G401 (cell line): ENCODE data around the gene IQSEC1. TPM values are rescaled to one million over a fixed set of nuclear protein-coding genes. Genes with fewer than 3 reads are reported as not detected.
A peak's percentile ranks its signal among the peaks of the same experiment; 100 is the strongest.

Source experiments
- DNase-seq: peaks from one replicate; pipeline ENCODE4 v3.0.0-alpha.2; 2015; ENCODE audit warnings: low spot score
- in situ Hi-C: cut with HindIII; loops from 2 replicates; pipeline ENCODE4 v1.10.0; 2016; ENCODE audit warnings: low sequenced_read_pairs, mixed read lengths
- total RNA-seq: library from RNA; depleted of rRNA; stranded (reverse); fragments of >200 nt; shearing (Covaris generic); gene quantifications from 2 replicates; pipeline ENCODE4 v1.2.3, GENCODE V29; 2014

IQSEC1 gene
- total RNA-seq, 1 experiment from 2014 or later = 10.7 TPM

GRCh38 chr3:13041113-13041776 is 32.0 kb downstream of the IQSEC1 start:
- in situ Hi-C loops = no loop called here
- DNase-seq = no peak

- no peak for DNase-seq
- in situ Hi-C loops = no loop called here
Observed at GRCh38 chr3:13040361-13041074, 32.7 kb downstream of the IQSEC1 start.

GRCh38 chr3:13039213-13039896 is 33.9 kb downstream of the IQSEC1 start:
- DNase-seq = peak; percentile 67
- in situ Hi-C loops = no loop called here

GRCh38 chr3:13037458-13038117 is 35.6 kb downstream of the IQSEC1 start:
- DNase-seq = no peak
- in situ Hi-C loops = no loop called here

- DNase-seq = no peak
- in situ Hi-C loops = no loop called here
Observed at GRCh38 chr3:13034861-13035260, 38.4 kb downstream of the IQSEC1 start.

- in situ Hi-C loops = no loop called here
- DNase-seq = no peak
Observed at GRCh38 chr3:13034109-13034800, 39.0 kb downstream of the IQSEC1 start.

- in situ Hi-C loops = no loop called here
- no peak for DNase-seq
Observed at GRCh38 chr3:13032206-13032605, 41.0 kb downstream of the IQSEC1 start.

- in situ Hi-C loops = no loop called here
- no peak for DNase-seq
Observed at GRCh38 chr3:13031621-13032020, 41.6 kb downstream of the IQSEC1 start.

- DNase-seq = no peak
- in situ Hi-C loops = no loop called here
Observed at GRCh38 chr3:13030684-13031083, 42.5 kb downstream of the IQSEC1 start.

- no peak for DNase-seq
- in situ Hi-C loops = no loop called here
Observed at GRCh38 chr3:13028010-13028821, 45.0 kb downstream of the IQSEC1 start.

- in situ Hi-C loops = no loop called here
- DNase-seq = no peak
Observed at GRCh38 chr3:13027154-13027553, 46.1 kb downstream of the IQSEC1 start.

GRCh38 chr3:13026534-13026933 is 46.7 kb downstream of the IQSEC1 start:
- in situ Hi-C loops = no loop called here
- peak; percentile 62 for DNase-seq

GRCh38 chr3:13025778-13026518 is 47.3 kb downstream of the IQSEC1 start:
- DNase-seq = no peak
- in situ Hi-C loops = no loop called here

- DNase-seq = no peak
- in situ Hi-C loops = no loop called here
Observed at GRCh38 chr3:13025090-13025489, 48.1 kb downstream of the IQSEC1 start.

- in situ Hi-C loops = no loop called here
- no peak for DNase-seq
Observed at GRCh38 chr3:13024765-13025065, 48.5 kb downstream of the IQSEC1 start.

- DNase-seq = no peak
- in situ Hi-C loops = no loop called here
Observed at GRCh38 chr3:13023971-13024764, 49.1 kb downstream of the IQSEC1 start.

GRCh38 chr3:13023235-13023970 is 49.8 kb downstream of the IQSEC1 start:
- in situ Hi-C loops = no loop called here
- DNase-seq = no peak
